Measurements from ENCODE around the gene HEG1. TPM values are rescaled to one million over a fixed set of nuclear protein-coding genes. Genes with fewer than 3 reads are reported as not detected.

HEG1 gene
- total and polyA plus RNA-seq, 5 donors, result 42.3 to 193 (median 145) TPM

- no peak overlapping the region for H3K4me3 ChIP-seq (ENCODE audit: low read length)
- intact Hi-C loops (cut with DNase I), result no loop called here
- peak overlapping the region; percentile 62 for H3K27ac ChIP-seq (ENCODE audit: low read length)
- WGBS, result 87% methylated on average over 3 of the region's 3 CpGs
- H3K4me1 ChIP-seq (ENCODE audit: control insufficient read depth, insufficient read depth, low read length), result peaks cover 3% of the 10 kb centered on the region
- H3K27me3 ChIP-seq (ENCODE audit: control insufficient read depth, insufficient read depth), result no peaks in the 10 kb centered on the region
- DNase-seq, result no peak
- H3K9me3 ChIP-seq (ENCODE audit: control insufficient read depth, low read length), result no peaks in the 10 kb centered on the region
- ATAC-seq, result no peak
Observed at GRCh38 chr3:124984754-124985153, 71.0 kb downstream of the HEG1 start.

DNA sequence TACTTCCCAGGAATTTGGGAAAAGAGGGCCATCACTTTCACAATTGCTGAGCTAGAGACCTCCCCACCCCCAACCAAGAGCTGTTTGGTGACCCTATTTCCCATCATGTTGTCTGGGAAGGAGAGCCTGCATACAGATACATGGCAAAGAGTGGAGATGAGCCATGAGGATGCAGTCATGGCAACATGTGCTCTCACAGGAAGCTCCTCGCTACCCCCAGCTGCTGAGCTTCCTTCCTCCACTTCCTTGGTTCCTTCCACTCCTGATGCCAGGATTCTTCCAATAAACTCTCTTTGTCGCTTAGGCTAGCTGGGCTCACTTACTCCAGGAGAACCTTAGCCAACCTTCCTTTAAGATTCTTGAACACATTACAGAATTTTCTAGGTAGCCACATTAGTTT is 72.9 kb downstream of the HEG1 start:
- intact Hi-C loops (cut with DNase I), result no loop called here
- Histone ChIP-seq H3K27ac (ENCODE audit: low read length) (no peak overlapping the region), H3K27me3 (ENCODE audit: control insufficient read depth, insufficient read depth) (no peaks in the 10 kb centered on the region), H3K4me1 (ENCODE audit: control insufficient read depth, insufficient read depth, low read length) (peaks cover 3% of the 10 kb centered on the region), H3K9me3 (ENCODE audit: control insufficient read depth, low read length) (no peaks in the 10 kb centered on the region), H3K4me3 (ENCODE audit: low read length) (no peak overlapping the region)
- ATAC-seq, result no peak
- DNase-seq, result no peak
- WGBS, result 73% methylated on average over 2 of the region's 2 CpGs

DNA sequence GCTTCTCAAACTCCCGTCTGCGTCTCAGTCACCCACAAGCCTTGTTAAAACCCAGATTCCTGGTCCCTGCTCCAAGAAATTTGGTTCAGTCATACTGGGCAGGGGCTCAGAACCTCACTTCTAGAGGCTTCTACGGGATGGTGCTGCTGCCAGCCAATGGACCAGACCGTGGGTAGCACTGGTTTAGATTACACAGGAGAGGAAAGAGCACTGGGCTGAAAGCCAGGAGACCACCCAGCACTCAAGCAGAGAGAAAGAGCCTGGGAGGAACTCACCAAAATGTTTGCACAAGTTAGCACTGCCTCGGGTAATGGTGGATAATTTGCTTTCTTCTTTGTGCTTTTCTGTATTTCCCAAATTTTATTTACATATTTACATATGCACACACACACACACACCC is 74.3 kb downstream of the HEG1 start:
- ATAC-seq (no peak), DNase-seq (no peak)
- Histone ChIP-seq H3K4me1 (ENCODE audit: control insufficient read depth, insufficient read depth, low read length) (peaks cover 3% of the 10 kb centered on the region), H3K27me3 (ENCODE audit: control insufficient read depth, insufficient read depth) (no peaks in the 10 kb centered on the region), H3K4me3 (ENCODE audit: low read length) (no peak overlapping the region), H3K27ac (ENCODE audit: low read length) (no peak overlapping the region), H3K9me3 (ENCODE audit: control insufficient read depth, low read length) (no peaks in the 10 kb centered on the region)
- WGBS, result 56% methylated on average over 5 of the region's 5 CpGs
- intact Hi-C loops (cut with DNase I), result no loop called here

- no peaks in the 10 kb centered on the region for H3K9me3 ChIP-seq (ENCODE audit: control insufficient read depth, low read length)
- intact Hi-C loops (cut with DNase I), result no loop called here
Observed at GRCh38 chr3:124978627-124979026, 77.2 kb downstream of the HEG1 start.

GRCh38 chr3:124976383-124976782 is 79.4 kb downstream of the HEG1 start:
- Histone ChIP-seq H3K4me1 (ENCODE audit: control insufficient read depth, insufficient read depth, low read length) (no peaks in the 10 kb centered on the region), H3K4me3 (ENCODE audit: low read length) (no peak overlapping the region), H3K27me3 (ENCODE audit: control insufficient read depth, insufficient read depth) (no peaks in the 10 kb centered on the region), H3K9me3 (ENCODE audit: control insufficient read depth, low read length) (no peaks in the 10 kb centered on the region), H3K27ac (ENCODE audit: low read length) (no peak overlapping the region)
- no peak for DNase-seq
- 77% methylated on average over 6 of the region's 6 CpGs for WGBS
- no peak for ATAC-seq
- intact Hi-C loops (cut with DNase I), result no loop called here

More at GRCh38 chr3:124978627-124979026, 77.2 kb downstream of the HEG1 start:
- 97% methylated on average over 7 of the region's 7 CpGs for WGBS
- DNase-seq, result no peak
- H3K4me1 ChIP-seq (ENCODE audit: control insufficient read depth, insufficient read depth, low read length), result no peaks in the 10 kb centered on the region
- no peak overlapping the region for H3K27ac ChIP-seq (ENCODE audit: low read length)
- H3K4me3 ChIP-seq (ENCODE audit: low read length), result no peak overlapping the region
- no peak for ATAC-seq
- H3K27me3 ChIP-seq (ENCODE audit: control insufficient read depth, insufficient read depth), result no peaks in the 10 kb centered on the region

DNA sequence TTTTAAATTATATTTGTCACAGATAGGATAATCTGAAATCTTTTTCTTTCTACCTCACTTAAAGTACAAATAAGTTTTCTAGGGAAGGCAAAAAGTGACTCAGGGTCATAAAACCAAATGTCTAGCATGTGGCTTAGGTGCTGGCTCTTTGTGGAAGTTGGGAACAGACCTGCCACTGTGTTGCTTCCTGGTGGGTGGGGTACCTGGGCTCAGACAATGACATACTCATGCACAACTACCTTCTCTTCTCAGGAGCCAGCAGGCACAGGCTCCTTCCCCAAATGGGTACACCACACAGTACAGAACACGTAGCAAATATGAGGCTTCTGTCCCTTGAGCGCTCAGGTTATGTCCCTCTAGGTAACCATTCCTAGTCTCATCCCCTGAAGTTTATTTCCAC is 81.1 kb downstream of the HEG1 start:
- H3K4me1 ChIP-seq (ENCODE audit: control insufficient read depth, insufficient read depth, low read length), result no peaks in the 10 kb centered on the region
- intact Hi-C loops (cut with DNase I), result no loop called here
- ATAC-seq (no peak), DNase-seq (no peak)
- H3K4me3 ChIP-seq (ENCODE audit: low read length), result no peak overlapping the region
- 98% methylated on average over 2 of the region's 2 CpGs for WGBS
- H3K9me3 ChIP-seq (ENCODE audit: control insufficient read depth, low read length), result no peaks in the 10 kb centered on the region
- no peak overlapping the region for H3K27ac ChIP-seq (ENCODE audit: low read length)
- no peaks in the 10 kb centered on the region for H3K27me3 ChIP-seq (ENCODE audit: control insufficient read depth, insufficient read depth)

DNA sequence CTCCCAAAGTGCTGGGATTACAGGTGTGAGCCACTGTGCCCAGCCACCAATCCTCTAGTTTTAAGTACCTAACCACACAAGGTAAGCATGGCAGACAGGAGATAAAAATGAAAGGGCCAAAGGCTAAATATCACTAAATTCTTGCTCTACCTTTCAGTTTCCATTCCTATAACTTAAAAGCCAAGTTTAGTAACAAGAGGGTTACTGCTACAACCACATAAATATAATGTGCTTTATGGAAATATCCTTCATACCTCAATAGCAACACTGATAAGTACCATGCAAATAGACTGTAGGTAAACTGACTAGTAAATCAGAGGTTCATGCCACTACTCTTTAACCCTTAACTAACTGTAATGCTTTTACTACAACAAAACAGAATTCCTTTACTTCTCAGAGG is 82.5 kb downstream of the HEG1 start:
- Histone ChIP-seq H3K27me3 (ENCODE audit: control insufficient read depth, insufficient read depth) (no peaks in the 10 kb centered on the region), H3K27ac (ENCODE audit: low read length) (no peak overlapping the region), H3K4me1 (ENCODE audit: control insufficient read depth, insufficient read depth, low read length) (no peaks in the 10 kb centered on the region), H3K4me3 (ENCODE audit: low read length) (no peak overlapping the region), H3K9me3 (ENCODE audit: control insufficient read depth, low read length) (no peaks in the 10 kb centered on the region)
- ATAC-seq (no peak), DNase-seq (no peak)
- intact Hi-C loops (cut with DNase I), result no loop called here

GRCh38 chr3:124972457-124972856 is 83.3 kb downstream of the HEG1 start:
- Histone ChIP-seq H3K27me3 (ENCODE audit: control insufficient read depth, insufficient read depth) (no peaks in the 10 kb centered on the region), H3K4me3 (ENCODE audit: low read length) (no peak overlapping the region), H3K27ac (ENCODE audit: low read length) (no peak overlapping the region), H3K9me3 (ENCODE audit: control insufficient read depth, low read length) (no peaks in the 10 kb centered on the region), H3K4me1 (ENCODE audit: control insufficient read depth, insufficient read depth, low read length) (no peaks in the 10 kb centered on the region)
- DNase-seq (no peak), ATAC-seq (no peak)
- WGBS, result 89% methylated on average over 3 of the region's 3 CpGs
- intact Hi-C loops (cut with DNase I), result no loop called here

DNA sequence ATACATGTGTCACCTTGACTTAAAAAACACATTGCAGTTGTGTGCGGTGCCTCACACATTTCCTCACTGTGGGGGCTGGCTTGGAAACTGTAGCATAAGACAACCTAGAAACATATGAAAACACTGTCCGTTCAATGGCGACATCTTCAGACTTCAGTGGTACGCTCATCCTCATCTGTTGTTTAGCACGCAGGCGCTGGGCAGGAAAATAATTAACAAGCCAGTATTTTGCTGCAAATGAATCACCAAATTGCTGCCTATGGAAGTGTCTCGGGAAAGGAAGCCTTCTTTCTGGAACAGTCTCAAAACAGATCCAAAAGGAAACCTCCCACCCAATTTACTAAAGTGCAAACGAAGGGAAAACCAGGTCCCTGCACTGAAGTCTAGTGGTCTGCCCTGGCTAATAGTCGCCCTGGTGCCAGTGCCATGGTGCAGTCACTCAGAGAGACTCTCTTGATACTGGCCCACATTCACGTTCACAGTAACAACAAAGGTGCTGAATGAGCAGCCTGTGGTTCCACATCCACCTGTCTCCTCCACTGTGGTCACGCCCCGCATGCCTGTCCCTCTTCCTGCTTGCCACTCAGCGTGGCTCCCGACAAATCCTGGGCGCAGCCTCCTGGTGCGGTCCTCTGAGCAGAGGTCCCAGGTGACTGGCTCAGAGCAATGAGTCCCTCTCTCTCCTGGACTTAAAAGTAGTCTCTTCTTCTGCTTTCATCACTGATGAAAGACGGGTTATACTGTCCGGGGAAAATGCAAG is 85.7 kb downstream of the HEG1 start:
- no peak for ATAC-seq
- Histone ChIP-seq H3K4me3 (ENCODE audit: low read length) (no peak overlapping the region), H3K4me1 (ENCODE audit: control insufficient read depth, insufficient read depth, low read length) (peaks cover under 1% of the 10 kb centered on the region), H3K27me3 (ENCODE audit: control insufficient read depth, insufficient read depth) (no peaks in the 10 kb centered on the region), H3K9me3 (ENCODE audit: control insufficient read depth, low read length) (no peaks in the 10 kb centered on the region), H3K27ac (ENCODE audit: low read length) (no peak overlapping the region)
- intact Hi-C loops (cut with DNase I), result no loop called here
- no peak for DNase-seq
- 84% methylated on average over 18 of the region's 18 CpGs for WGBS

DNA sequence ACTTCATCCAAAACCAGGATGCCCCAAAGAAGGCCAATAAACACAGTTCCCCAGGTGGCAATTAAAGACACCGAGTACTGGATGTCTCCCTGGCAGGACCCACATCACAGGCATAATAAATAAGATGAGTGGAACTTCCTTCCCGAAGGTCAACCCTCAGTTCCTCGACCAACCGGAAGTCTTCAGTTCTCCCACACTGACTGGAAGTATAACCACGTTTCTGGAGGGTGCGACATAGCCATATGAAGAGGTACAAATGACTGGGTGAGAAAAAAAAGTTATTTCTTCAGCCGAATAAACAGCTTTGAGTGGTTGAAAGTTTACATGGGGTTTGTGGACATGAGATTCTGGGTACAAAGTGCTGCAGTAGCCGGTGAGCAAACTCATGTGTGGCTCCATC is 86.6 kb downstream of the HEG1 start:
- Histone ChIP-seq H3K9me3 (ENCODE audit: control insufficient read depth, low read length) (no peaks in the 10 kb centered on the region), H3K4me3 (ENCODE audit: low read length) (no peak overlapping the region), H3K4me1 (ENCODE audit: control insufficient read depth, insufficient read depth, low read length) (peaks cover 4% of the 10 kb centered on the region), H3K27me3 (ENCODE audit: control insufficient read depth, insufficient read depth) (no peaks in the 10 kb centered on the region), H3K27ac (ENCODE audit: low read length) (no peak overlapping the region)
- ATAC-seq (no peak), DNase-seq (no peak)
- WGBS, result 67% methylated on average over 8 of the region's 8 CpGs
- intact Hi-C loops (cut with DNase I), result no loop called here

DNA sequence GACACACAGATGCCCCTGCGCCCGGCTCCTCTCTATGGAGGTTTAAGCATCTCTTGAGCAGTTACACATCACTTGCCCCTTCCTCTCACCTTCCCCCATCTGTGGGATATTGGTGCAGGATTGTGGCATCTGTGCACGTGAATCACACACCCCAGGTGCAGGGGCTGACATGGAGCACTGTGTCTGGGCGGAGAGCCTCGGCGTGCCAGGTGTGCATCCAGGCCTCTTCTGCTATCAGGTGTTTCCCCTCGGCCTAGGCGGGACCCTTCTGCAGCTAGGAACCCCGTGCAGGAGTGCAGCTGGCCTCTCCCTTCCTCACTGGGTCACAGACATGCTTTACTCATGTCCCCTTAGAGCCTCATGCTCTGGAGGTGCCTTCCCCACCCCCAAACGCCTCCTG is 87.8 kb downstream of the HEG1 start:
- H3K4me3 ChIP-seq (ENCODE audit: low read length), result no peak overlapping the region
- intact Hi-C loops (cut with DNase I), result no loop called here
- H3K27ac ChIP-seq (ENCODE audit: low read length), result no peak overlapping the region
- peaks cover 7% of the 10 kb centered on the region for H3K4me1 ChIP-seq (ENCODE audit: control insufficient read depth, insufficient read depth, low read length)
- WGBS, result 83% methylated on average over 10 of the region's 10 CpGs
- H3K9me3 ChIP-seq (ENCODE audit: control insufficient read depth, low read length), result no peaks in the 10 kb centered on the region
- no peaks in the 10 kb centered on the region for H3K27me3 ChIP-seq (ENCODE audit: control insufficient read depth, insufficient read depth)
- no peak for DNase-seq
- ATAC-seq, result no peak

All from right cardiac atrium (tissue), 5 donors.